IMR-90 (cell line): ENCODE measurements around the gene TDRD12. TPM values are rescaled to one million over a fixed set of nuclear protein-coding genes. Genes with fewer than 3 reads are reported as not detected.

Source experiments
- ATAC-seq: fragments of 200-7000 bp; cut with Tn5 transposase; 2 replicates; pipeline ENCODE4 v1.9.1; 2020; ENCODE audit warnings: low read depth, mild to moderate bottlenecking, moderate library complexity
- BruUV-seq: library from RNA; stranded (reverse); fragments of 400-500 nt; replicated peaks from 2 replicates; lab custom pipeline; 2021; lab: Mats Ljungman, UMichigan
- CTCF ChIA-PET: fragments of 300-600 bp; formaldehyde crosslinking; extraction: SDS; loops from one replicate; lab custom pipeline; 2021; ENCODE audit warnings: antibody characterized with exemption; lab: Yijun Ruan, JAX
- POLR2A ChIA-PET: fragments of 300-600 bp; sonication (Branson Sonifier 250); formaldehyde crosslinking; loops from one replicate; lab custom pipeline; 2022; ENCODE audit warnings: antibody characterized with exemption; ENCODE audit not compliant: unreplicated experiment; lab: Charles Lee
- DNase-seq: peaks from one replicate; pipeline ENCODE4 v3.0.0; 2013
- H2AFZ ChIP-seq: replicated peaks from 2 replicates; pipeline ENCODE3; 2013; ENCODE audit warnings: low read length, mild to moderate bottlenecking; ENCODE audit not compliant: poor library complexity
- H2AK5ac ChIP-seq: 2 replicates; pipeline ENCODE4 v1.6.1; 2013; ENCODE audit warnings: low read depth, low read length, inconsistent platforms
- H2AK9ac ChIP-seq: replicated peaks from 2 replicates; pipeline ENCODE3; 2013; ENCODE audit warnings: mild to moderate bottlenecking, low read depth, low read length, moderate library complexity; ENCODE audit not compliant: poor library complexity
- H2BK120ac ChIP-seq: 2 replicates; pipeline ENCODE4 v1.6.1; 2013; ENCODE audit warnings: low read depth, low read length, inconsistent platforms
- H2BK15ac ChIP-seq: 3 replicates; pipeline ENCODE4 v1.6.1; 2013; ENCODE audit warnings: low read depth, low read length, inconsistent platforms
- H2BK20ac ChIP-seq: 2 replicates; pipeline ENCODE4 v1.6.1; 2013; ENCODE audit warnings: low read depth, mild to moderate bottlenecking, inconsistent platforms, low read length, moderate library complexity
- H2BK5ac ChIP-seq: 2 replicates; pipeline ENCODE4 v1.6.1; 2013; ENCODE audit warnings: mild to moderate bottlenecking, low read depth, low read length, inconsistent platforms; ENCODE audit not compliant: poor library complexity, severe bottlenecking
- H3K14ac ChIP-seq: replicated peaks from 2 replicates; pipeline ENCODE4 v1.6.1; 2013; ENCODE audit warnings: low read depth, low read length, inconsistent platforms
- H3K18ac ChIP-seq: 2 replicates; pipeline ENCODE4 v1.6.1; 2013; ENCODE audit warnings: low read depth, low read length, control low read depth
- H3K23ac ChIP-seq: 2 replicates; pipeline ENCODE4 v1.6.1; 2013; ENCODE audit warnings: low read depth, low read length, inconsistent platforms
- H3K27ac ChIP-seq: 2 replicates; pipeline ENCODE4 v1.5.1; 2013; ENCODE audit warnings: mild to moderate bottlenecking, control low read depth, low read length; ENCODE audit not compliant: insufficient read depth
- H3K27me3 ChIP-seq: 2 replicates; pipeline ENCODE4 v1.6.1; 2013; ENCODE audit warnings: low read length; ENCODE audit not compliant: control insufficient read depth, insufficient read depth
- H3K36me3 ChIP-seq: 2 replicates; pipeline ENCODE4 v1.6.1; 2013; ENCODE audit warnings: low read length, mixed read lengths; ENCODE audit not compliant: control insufficient read depth, insufficient read depth
- H3K4ac ChIP-seq: 2 replicates; pipeline ENCODE4 v1.6.1; 2013; ENCODE audit warnings: low read depth, low read length, inconsistent platforms
- H3K4me1 ChIP-seq: 2 replicates; pipeline ENCODE4 v1.6.1; 2013; ENCODE audit warnings: low read length, mixed read lengths; ENCODE audit not compliant: control insufficient read depth, insufficient read depth
- H3K4me2 ChIP-seq: 2 replicates; pipeline ENCODE4 v1.6.1; 2013; ENCODE audit warnings: low read depth, mild to moderate bottlenecking, control low read depth, low read length, moderate library complexity
- H3K4me3 ChIP-seq: 2 replicates; pipeline ENCODE4 v1.5.1; 2013; ENCODE audit warnings: low read depth, mild to moderate bottlenecking, control low read depth, low read length, moderate library complexity; ENCODE audit not compliant: insufficient read depth
- H3K56ac ChIP-seq: 2 replicates; pipeline ENCODE4 v1.6.1; 2013; ENCODE audit warnings: low read length, inconsistent platforms; ENCODE audit not compliant: insufficient read depth; ENCODE audit errors: extremely low read depth
- H3K79me1 ChIP-seq, 2 experiments: 2 replicates each; pipeline ENCODE4 v1.6.1; 2013; ENCODE audit warnings: low read length in 2 of 2, inconsistent platforms in 1 of 2, low read depth in 1 of 2
- H3K9ac ChIP-seq: 2 replicates; pipeline ENCODE4 v1.6.1; 2013; ENCODE audit warnings: low read depth, low read length, control low read depth
- H3K9me1 ChIP-seq: 2 replicates; pipeline ENCODE4 v1.6.1; 2013; ENCODE audit warnings: low read length, inconsistent platforms; ENCODE audit not compliant: insufficient read depth
- H3K9me3 ChIP-seq: 2 replicates; pipeline ENCODE4 v1.6.1; 2013; ENCODE audit warnings: low read length; ENCODE audit not compliant: control insufficient read depth, insufficient read depth
- H4K20me1 ChIP-seq: 2 replicates; pipeline ENCODE4 v1.6.1; 2013; ENCODE audit warnings: low read length, inconsistent platforms; ENCODE audit not compliant: insufficient read depth
- H4K5ac ChIP-seq: 2 replicates; pipeline ENCODE4 v1.6.1; 2013; ENCODE audit warnings: mild to moderate bottlenecking, low read depth, low read length, control low read depth
- H4K8ac ChIP-seq, 2 experiments: 2 replicates each; pipeline ENCODE4 v1.6.1; 2013; ENCODE audit warnings: low read depth in 2 of 2, low read length in 2 of 2, control low read depth in 1 of 2, inconsistent platforms in 1 of 2
- H4K91ac ChIP-seq: 2 replicates; pipeline ENCODE4 v1.6.1; 2013; ENCODE audit warnings: low read depth, low read length, inconsistent platforms; ENCODE audit not compliant: insufficient read depth
- BHLHE40 ChIP-seq: fragments of 150-350 bp; IDR thresholded peaks from 2 replicates; pipeline ENCODE4 v1.6.1; 2016; ENCODE audit warnings: mild to moderate bottlenecking, low read depth, low read length
- CEBPB ChIP-seq: IDR thresholded peaks from 2 replicates; pipeline ENCODE4 v1.6.1; 2012; ENCODE audit warnings: low read depth, low read length, improper control_type of control experiment
- ELK1 ChIP-seq: fragments of 150-350 bp; IDR thresholded peaks from 2 replicates; pipeline ENCODE4 v1.6.1; 2016; ENCODE audit warnings: low read depth, mild to moderate bottlenecking, low read length, moderate library complexity, borderline replicate concordance
- FOS ChIP-seq: fragments of 150-350 bp; IDR thresholded peaks from 2 replicates; pipeline ENCODE4 v1.6.1; 2016; ENCODE audit warnings: low read depth, low read length
- MAFK ChIP-seq: IDR thresholded peaks from 2 replicates; pipeline ENCODE4 v1.6.1; 2012; ENCODE audit warnings: low read depth, low read length, improper control_type of control experiment
- MAZ ChIP-seq: IDR thresholded peaks from 2 replicates; pipeline ENCODE4 v1.6.1; 2012; ENCODE audit warnings: low read depth, mild to moderate bottlenecking, low read length, improper control_type of control experiment, moderate library complexity, borderline replicate concordance
- MXI1 ChIP-seq: IDR thresholded peaks from 2 replicates; pipeline ENCODE4 v1.6.1; 2012; ENCODE audit warnings: low read depth, mild to moderate bottlenecking, low read length, moderate library complexity, borderline replicate concordance
- POLR2A ChIP-seq: IDR thresholded peaks from 2 replicates; pipeline ENCODE4 v1.6.1; 2012; ENCODE audit warnings: mild to moderate bottlenecking, low read depth, low read length
- RAD21 ChIP-seq: IDR thresholded peaks from 2 replicates; pipeline ENCODE4 v1.6.1; 2012; ENCODE audit warnings: low read length, improper control_type of control experiment
- RCOR1 ChIP-seq: IDR thresholded peaks from 2 replicates; pipeline ENCODE4 v1.6.1; 2012; ENCODE audit warnings: mild to moderate bottlenecking, low read length, improper control_type of control experiment; ENCODE audit not compliant: insufficient replicate concordance
- RFX5 ChIP-seq: IDR thresholded peaks from 2 replicates; pipeline ENCODE4 v1.8.0; 2012; ENCODE audit warnings: low read depth, mild to moderate bottlenecking, low read length, moderate library complexity
- SMC3 ChIP-seq: fragments of 150-350 bp; IDR thresholded peaks from 2 replicates; pipeline ENCODE4 v1.6.1; 2016; ENCODE audit warnings: low read depth, mild to moderate bottlenecking, antibody characterized with exemption, low read length, moderate library complexity
- WGBS, 2 experiments: methylation state at CpG; one replicate each; pipeline versions ENCODE4 v1.1.5 to v1.1.7; 2013; ENCODE audit warnings: missing lambda C conversion rate in 2 of 2; ENCODE audit not compliant: insufficient read length in 1 of 2; ENCODE audit errors: extremely low coverage in 2 of 2; 5-methylcytosine and 5-hydroxymethylcytosine counted together
- dilution Hi-C: fragments of 300-500 bp; cut with HindIII; formaldehyde crosslinking; loops from one replicate; pipeline ENCODE4 v1.14.3; 2018; ENCODE audit warnings: low sequenced_read_pairs; ENCODE audit not compliant: unreplicated experiment
- in situ Hi-C: fragments of 300-500 bp; cut with MboI; formaldehyde crosslinking; loops from 3 replicates; pipeline ENCODE4 v1.14.3; 2019; ENCODE audit warnings: low sequenced_read_pairs, inconsistent platforms, mixed read lengths
- intact Hi-C: fragments of 100-400 bp; cut with micrococcal nuclease; formaldehyde crosslinking; loops from 2 replicates; pipeline ENCODE4 v1.10.0; 2022
- polyA plus RNA-seq, 3 experiments: library from polyadenylated mRNA; depleted of rRNA; stranded (reverse); fragments of >200 nt; gene quantifications; 2 replicates each; pipeline ENCODE4 v1.2.3, GENCODE V29; 2012; ENCODE audit warnings: low replicate concordance in 1 of 3
- total RNA-seq: library from RNA; depleted of rRNA; stranded (reverse); fragments of >200 nt; gene quantifications from 2 replicates; pipeline ENCODE4 v1.2.3, GENCODE V29; 2012
- TF ChIP-seq, protein P1 (sequence below): fragments of 150-350 bp; IDR thresholded peaks from 2 replicates; pipeline ENCODE4 v1.6.1; 2017; ENCODE audit warnings: mild to moderate bottlenecking, antibody characterized with exemption, low read length, low read depth
- TF ChIP-seq, protein P2 (sequence below): conservative IDR thresholded peaks from 2 replicates; pipeline ENCODE4 v1.5.1; 2012; ENCODE audit warnings: mild to moderate bottlenecking, low read depth, low read length, improper control_type of control experiment

TDRD12 gene
- total and polyA plus RNA-seq, 2 of the 4 experiments (the other 2 are of a cell fraction), result under 0.01 to 0.07 TPM

DNA sequence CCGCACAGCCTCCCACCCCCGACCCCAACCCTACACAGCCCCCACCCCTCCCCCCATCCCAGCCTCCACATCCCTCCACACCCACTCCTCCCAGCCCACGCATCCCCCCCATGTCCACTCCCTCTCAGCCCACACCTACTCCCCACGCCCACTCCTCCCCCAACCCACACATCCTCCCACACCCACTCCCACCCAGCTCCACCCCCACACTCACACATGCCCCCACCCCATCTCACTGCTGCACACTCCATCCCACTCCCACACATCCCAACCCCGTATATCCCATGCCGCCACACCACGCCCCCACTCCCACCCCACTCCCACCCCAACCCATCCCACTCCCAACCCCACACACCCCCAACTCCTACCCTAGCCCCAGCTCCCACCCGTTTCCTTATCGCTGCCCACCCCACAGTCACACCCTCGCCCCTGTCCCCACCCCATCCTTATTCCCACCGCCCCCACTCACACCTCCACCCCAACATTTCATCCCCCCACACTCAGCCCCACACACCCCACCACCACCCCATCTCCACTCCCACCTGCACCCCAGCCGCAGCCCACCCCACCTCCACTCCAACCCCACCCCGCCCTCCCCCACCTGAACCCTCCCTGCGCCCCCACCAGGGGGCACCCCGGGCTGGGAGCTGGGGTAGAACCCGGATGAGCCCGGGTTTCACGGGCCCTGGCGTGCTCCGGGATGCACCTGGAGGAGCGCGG lies 809 bp downstream of the TDRD12 start:
- Histone ChIP-seq H3K14ac (no peak overlapping the region), H2AFZ (no peak overlapping the region), H4K5ac (no peak overlapping the region), H3K36me3 (peaks cover 2% of the 10 kb centered on the region; the same call in 1 of the 2 replicates), H3K4me2 (no peak overlapping the region), H3K4ac (no peak overlapping the region), H2BK20ac (no peak overlapping the region), H3K27me3 (no peaks in the 10 kb centered on the region), H2AK5ac (no peak overlapping the region), H3K9me1 (no peaks in the 10 kb centered on the region), H4K8ac (no peak overlapping the region), H4K20me1 (no peaks in the 10 kb centered on the region), H3K79me1 (no peaks in the 10 kb centered on the region), H3K23ac (no peak overlapping the region), H2BK120ac (no peak overlapping the region), H2AK9ac (no peak overlapping the region), H2BK15ac (no peak overlapping the region), H3K18ac (no peak overlapping the region), H3K27ac (no peak overlapping the region), H3K9ac (no peak overlapping the region), H4K91ac (no peak overlapping the region), H3K56ac (no peak overlapping the region), H3K4me3 (no peak overlapping the region), H3K4me1 (no peaks in the 10 kb centered on the region), H2BK5ac (no peak overlapping the region), H3K9me3 (no peaks in the 10 kb centered on the region)
- CTCF ChIA-PET, result no interaction called here
- intact Hi-C loops (no loop called here), in situ Hi-C loops (no loop called here), dilution Hi-C loops (no loop called here)
- ATAC-seq, result no peak
- 90% methylated on average over 4 of the region's 22 CpGs; no CpG with 5 or more reads in 1 of the 2 experiments for WGBS, 2 experiments
- POLR2A ChIA-PET, result no interaction called here
- no TSS peak for BruUV-seq
- no peak for TF ChIP-seq MAFK
- no peak for TF ChIP-seq MXI1
- TF ChIP-seq MAZ, result no peak
- no peak for TF ChIP-seq POLR2A
- no peak for TF ChIP-seq CEBPB
- no peak for TF ChIP-seq RFX5
- TF ChIP-seq, protein P1, sequence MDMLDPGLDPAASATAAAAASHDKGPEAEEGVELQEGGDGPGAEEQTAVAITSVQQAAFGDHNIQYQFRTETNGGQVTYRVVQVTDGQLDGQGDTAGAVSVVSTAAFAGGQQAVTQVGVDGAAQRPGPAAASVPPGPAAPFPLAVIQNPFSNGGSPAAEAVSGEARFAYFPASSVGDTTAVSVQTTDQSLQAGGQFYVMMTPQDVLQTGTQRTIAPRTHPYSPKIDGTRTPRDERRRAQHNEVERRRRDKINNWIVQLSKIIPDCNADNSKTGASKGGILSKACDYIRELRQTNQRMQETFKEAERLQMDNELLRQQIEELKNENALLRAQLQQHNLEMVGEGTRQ, result no peak
- no peak for TF ChIP-seq SMC3
- TF ChIP-seq, protein P2, sequence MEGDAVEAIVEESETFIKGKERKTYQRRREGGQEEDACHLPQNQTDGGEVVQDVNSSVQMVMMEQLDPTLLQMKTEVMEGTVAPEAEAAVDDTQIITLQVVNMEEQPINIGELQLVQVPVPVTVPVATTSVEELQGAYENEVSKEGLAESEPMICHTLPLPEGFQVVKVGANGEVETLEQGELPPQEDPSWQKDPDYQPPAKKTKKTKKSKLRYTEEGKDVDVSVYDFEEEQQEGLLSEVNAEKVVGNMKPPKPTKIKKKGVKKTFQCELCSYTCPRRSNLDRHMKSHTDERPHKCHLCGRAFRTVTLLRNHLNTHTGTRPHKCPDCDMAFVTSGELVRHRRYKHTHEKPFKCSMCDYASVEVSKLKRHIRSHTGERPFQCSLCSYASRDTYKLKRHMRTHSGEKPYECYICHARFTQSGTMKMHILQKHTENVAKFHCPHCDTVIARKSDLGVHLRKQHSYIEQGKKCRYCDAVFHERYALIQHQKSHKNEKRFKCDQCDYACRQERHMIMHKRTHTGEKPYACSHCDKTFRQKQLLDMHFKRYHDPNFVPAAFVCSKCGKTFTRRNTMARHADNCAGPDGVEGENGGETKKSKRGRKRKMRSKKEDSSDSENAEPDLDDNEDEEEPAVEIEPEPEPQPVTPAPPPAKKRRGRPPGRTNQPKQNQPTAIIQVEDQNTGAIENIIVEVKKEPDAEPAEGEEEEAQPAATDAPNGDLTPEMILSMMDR, result no peak
- TF ChIP-seq RCOR1, result no peak
- TF ChIP-seq RAD21, result no peak
- TF ChIP-seq ELK1, result no peak
- TF ChIP-seq BHLHE40, result no peak
- TF ChIP-seq FOS, result no peak
- no peak for DNase-seq
